Stimulated activated naive CD8-positive, alpha-beta T cell treated with anti-CD3 and anti-CD28 coated beads, Interleukin-15, Interleukin-2, amounts not matched to agents 100 ng/mL and 50 ng/mL, for 24 hours (primary cell): ENCODE measurements around the gene TSHZ3.

ENCODE experiments used
- H3K27ac Mint-ChIP-seq: one replicate; pipeline ENCODE4 v1.8.0; 2021; ENCODE audit warnings: mild to moderate bottlenecking, mixed read lengths
- H3K27me3 Mint-ChIP-seq: one replicate; pipeline ENCODE4 v1.8.0; 2021; ENCODE audit warnings: mixed read lengths
- H3K36me3 Mint-ChIP-seq: one replicate; pipeline ENCODE4 v1.8.0; 2021; ENCODE audit warnings: low read depth, mixed read lengths
- H3K4me1 Mint-ChIP-seq: one replicate; pipeline ENCODE4 v1.8.0; 2021; ENCODE audit warnings: low read depth, mixed read lengths
- H3K4me3 Mint-ChIP-seq: one replicate; pipeline ENCODE4 v1.8.0; 2021; ENCODE audit warnings: mild to moderate bottlenecking, mixed read lengths
- H3K9me3 Mint-ChIP-seq: one replicate; pipeline ENCODE4 v1.8.0; 2021; ENCODE audit warnings: mixed read lengths

TSHZ3 gene

GRCh38 chr19:31349160-31349881 lies at the start of gene TSHZ3:
TSHZ3 (minus strand) TSS chr19:31349436; CDS start chr19:31349219, 217 bp downstream.
- H3K4me1 Mint-ChIP-seq, result peaks cover 20% of the 10 kb centered on the region
- peaks cover 70% of the 10 kb centered on the region for H3K27me3 Mint-ChIP-seq
- H3K27ac Mint-ChIP-seq, result no peak within 1 kb of the TSS
- no peaks in the 10 kb centered on the region for H3K9me3 Mint-ChIP-seq
- H3K4me3 Mint-ChIP-seq, result peak within 1 kb of the TSS; percentile 47
- H3K36me3 Mint-ChIP-seq, result no peaks in the 10 kb centered on the region

GRCh38 chr19:31397308-31397707 lies 48.1 kb upstream of the TSHZ3 start:
- Mint-ChIP-seq H3K27me3 (no peaks in the 10 kb centered on the region), H3K9me3 (no peaks in the 10 kb centered on the region), H3K4me3 (no peak overlapping the region), H3K27ac (no peak overlapping the region), H3K36me3 (no peaks in the 10 kb centered on the region), H3K4me1 (no peaks in the 10 kb centered on the region)

- H3K27me3 Mint-ChIP-seq, result peaks cover 6% of the 10 kb centered on the region
- no peak overlapping the region for H3K4me3 Mint-ChIP-seq
- no peak overlapping the region for H3K27ac Mint-ChIP-seq
- H3K36me3 Mint-ChIP-seq, result no peaks in the 10 kb centered on the region
- no peaks in the 10 kb centered on the region for H3K9me3 Mint-ChIP-seq
- no peaks in the 10 kb centered on the region for H3K4me1 Mint-ChIP-seq
Measured at GRCh38 chr19:31392464-31392863, 43.2 kb upstream of the TSHZ3 start.

- no peaks in the 10 kb centered on the region for H3K4me1 Mint-ChIP-seq
- no peak overlapping the region for H3K4me3 Mint-ChIP-seq
- H3K36me3 Mint-ChIP-seq, result no peaks in the 10 kb centered on the region
- H3K27ac Mint-ChIP-seq, result no peak overlapping the region
- peaks cover 6% of the 10 kb centered on the region for H3K27me3 Mint-ChIP-seq
- no peaks in the 10 kb centered on the region for H3K9me3 Mint-ChIP-seq
Measured at GRCh38 chr19:31391518-31391917, 42.3 kb upstream of the TSHZ3 start.

- H3K4me3 Mint-ChIP-seq, result no peak overlapping the region
- no peaks in the 10 kb centered on the region for H3K4me1 Mint-ChIP-seq
- no peaks in the 10 kb centered on the region for H3K9me3 Mint-ChIP-seq
- peaks cover 6% of the 10 kb centered on the region for H3K27me3 Mint-ChIP-seq
- H3K27ac Mint-ChIP-seq, result no peak overlapping the region
- no peaks in the 10 kb centered on the region for H3K36me3 Mint-ChIP-seq
Measured at GRCh38 chr19:31390711-31391110, 41.5 kb upstream of the TSHZ3 start.

GRCh38 chr19:31389874-31390273 lies 40.6 kb upstream of the TSHZ3 start:
- Mint-ChIP-seq H3K9me3 (no peaks in the 10 kb centered on the region), H3K27me3 (peaks cover 6% of the 10 kb centered on the region), H3K27ac (no peak overlapping the region), H3K36me3 (no peaks in the 10 kb centered on the region), H3K4me3 (no peak overlapping the region), H3K4me1 (no peaks in the 10 kb centered on the region)

GRCh38 chr19:31387717-31388301 lies 38.6 kb upstream of the TSHZ3 start:
- no peaks in the 10 kb centered on the region for H3K9me3 Mint-ChIP-seq
- H3K27ac Mint-ChIP-seq, result no peak overlapping the region
- H3K4me3 Mint-ChIP-seq, result no peak overlapping the region
- H3K27me3 Mint-ChIP-seq, result peaks cover 6% of the 10 kb centered on the region
- no peaks in the 10 kb centered on the region for H3K36me3 Mint-ChIP-seq
- no peaks in the 10 kb centered on the region for H3K4me1 Mint-ChIP-seq

- no peak overlapping the region for H3K27ac Mint-ChIP-seq
- H3K4me3 Mint-ChIP-seq, result no peak overlapping the region
- no peaks in the 10 kb centered on the region for H3K36me3 Mint-ChIP-seq
- peaks cover 3% of the 10 kb centered on the region for H3K27me3 Mint-ChIP-seq
- H3K4me1 Mint-ChIP-seq, result no peaks in the 10 kb centered on the region
- H3K9me3 Mint-ChIP-seq, result no peaks in the 10 kb centered on the region
Measured at GRCh38 chr19:31386806-31387205, 37.6 kb upstream of the TSHZ3 start.

- no peaks in the 10 kb centered on the region for H3K9me3 Mint-ChIP-seq
- H3K27ac Mint-ChIP-seq, result no peak overlapping the region
- no peak overlapping the region for H3K4me3 Mint-ChIP-seq
Measured at GRCh38 chr19:31385744-31386143, 36.5 kb upstream of the TSHZ3 start.

GRCh38 chr19:31383553-31383952 lies 34.3 kb upstream of the TSHZ3 start:
- Mint-ChIP-seq H3K4me1 (no peaks in the 10 kb centered on the region), H3K36me3 (no peaks in the 10 kb centered on the region), H3K4me3 (no peak overlapping the region), H3K27ac (no peak overlapping the region), H3K27me3 (peaks cover 5% of the 10 kb centered on the region), H3K9me3 (no peaks in the 10 kb centered on the region)

More at GRCh38 chr19:31385744-31386143, 36.5 kb upstream of the TSHZ3 start:
- H3K4me1 Mint-ChIP-seq, result no peaks in the 10 kb centered on the region
- peaks cover 5% of the 10 kb centered on the region for H3K27me3 Mint-ChIP-seq
- H3K36me3 Mint-ChIP-seq, result no peaks in the 10 kb centered on the region

- Mint-ChIP-seq H3K36me3 (no peaks in the 10 kb centered on the region), H3K27ac (no peak overlapping the region), H3K4me1 (no peaks in the 10 kb centered on the region), H3K9me3 (no peaks in the 10 kb centered on the region), H3K4me3 (no peak overlapping the region), H3K27me3 (peaks cover 13% of the 10 kb centered on the region)
Measured at GRCh38 chr19:31380854-31381253, 31.6 kb upstream of the TSHZ3 start.

- no peaks in the 10 kb centered on the region for H3K9me3 Mint-ChIP-seq
Measured at GRCh38 chr19:31378404-31378803, 29.2 kb upstream of the TSHZ3 start.

GRCh38 chr19:31377736-31378135 lies 28.5 kb upstream of the TSHZ3 start:
- peaks cover 13% of the 10 kb centered on the region for H3K27me3 Mint-ChIP-seq
- no peaks in the 10 kb centered on the region for H3K36me3 Mint-ChIP-seq
- H3K4me3 Mint-ChIP-seq, result no peak overlapping the region
- no peak overlapping the region for H3K27ac Mint-ChIP-seq
- no peaks in the 10 kb centered on the region for H3K9me3 Mint-ChIP-seq
- peaks cover 3% of the 10 kb centered on the region for H3K4me1 Mint-ChIP-seq

More at GRCh38 chr19:31378404-31378803, 29.2 kb upstream of the TSHZ3 start:
- peaks cover 13% of the 10 kb centered on the region for H3K27me3 Mint-ChIP-seq
- no peak overlapping the region for H3K27ac Mint-ChIP-seq
- no peak overlapping the region for H3K4me3 Mint-ChIP-seq
- H3K4me1 Mint-ChIP-seq, result no peaks in the 10 kb centered on the region
- H3K36me3 Mint-ChIP-seq, result no peaks in the 10 kb centered on the region

GRCh38 chr19:31372246-31372781 lies 23.1 kb upstream of the TSHZ3 start:
- Mint-ChIP-seq H3K4me3 (no peak overlapping the region), H3K36me3 (no peaks in the 10 kb centered on the region), H3K9me3 (no peaks in the 10 kb centered on the region), H3K27ac (no peak overlapping the region), H3K27me3 (peaks cover 21% of the 10 kb centered on the region), H3K4me1 (peaks cover 10% of the 10 kb centered on the region)

- H3K36me3 Mint-ChIP-seq, result no peaks in the 10 kb centered on the region
- no peak overlapping the region for H3K4me3 Mint-ChIP-seq
- H3K9me3 Mint-ChIP-seq, result no peaks in the 10 kb centered on the region
- H3K4me1 Mint-ChIP-seq, result peaks cover 10% of the 10 kb centered on the region
- no peak overlapping the region for H3K27ac Mint-ChIP-seq
- peaks cover 36% of the 10 kb centered on the region for H3K27me3 Mint-ChIP-seq
Measured at GRCh38 chr19:31370216-31370615, 21.0 kb upstream of the TSHZ3 start.
